NB4 (cell line): ENCODE data around the gene ITIH6.
A peak's percentile ranks its signal among the peaks of the same experiment; 100 is the strongest.

Source experiments
- DNase-seq: peaks from one replicate; pipeline ENCODE4 v3.0.0; 2010; ENCODE audit warnings: low read depth
- H3K4me3 ChIP-seq: one replicate; pipeline ENCODE4 v1.5.1; 2011; ENCODE audit warnings: mild to moderate bottlenecking, low read depth, low read length, moderate library complexity
- MAX ChIP-seq: IDR thresholded peaks from 2 replicates; pipeline ENCODE4 v1.6.1; 2011; ENCODE audit warnings: low read depth, low read length
- MYC ChIP-seq: IDR thresholded peaks from 2 replicates; pipeline ENCODE4 v1.6.1; 2011; ENCODE audit warnings: low read depth, low read length
- POLR2A ChIP-seq: IDR thresholded peaks from 2 replicates; pipeline ENCODE4 v1.6.1; 2011; ENCODE audit warnings: mild to moderate bottlenecking; ENCODE audit not compliant: insufficient read length; ENCODE audit errors: extremely low read depth
- TF ChIP-seq, protein P1 (sequence below): IDR thresholded peaks from one replicate; pipeline ENCODE4 v1.5.1; 2012; ENCODE audit warnings: low read depth, low read length

ITIH6 gene

GRCh38 chrX:54810532-54810931, 12.5 kb upstream of the ITIH6 start:
- H3K4me3 ChIP-seq = no peak overlapping the region
- DNase-seq = no peak
- TF ChIP-seq POLR2A = no peak
- TF ChIP-seq, protein P1, sequence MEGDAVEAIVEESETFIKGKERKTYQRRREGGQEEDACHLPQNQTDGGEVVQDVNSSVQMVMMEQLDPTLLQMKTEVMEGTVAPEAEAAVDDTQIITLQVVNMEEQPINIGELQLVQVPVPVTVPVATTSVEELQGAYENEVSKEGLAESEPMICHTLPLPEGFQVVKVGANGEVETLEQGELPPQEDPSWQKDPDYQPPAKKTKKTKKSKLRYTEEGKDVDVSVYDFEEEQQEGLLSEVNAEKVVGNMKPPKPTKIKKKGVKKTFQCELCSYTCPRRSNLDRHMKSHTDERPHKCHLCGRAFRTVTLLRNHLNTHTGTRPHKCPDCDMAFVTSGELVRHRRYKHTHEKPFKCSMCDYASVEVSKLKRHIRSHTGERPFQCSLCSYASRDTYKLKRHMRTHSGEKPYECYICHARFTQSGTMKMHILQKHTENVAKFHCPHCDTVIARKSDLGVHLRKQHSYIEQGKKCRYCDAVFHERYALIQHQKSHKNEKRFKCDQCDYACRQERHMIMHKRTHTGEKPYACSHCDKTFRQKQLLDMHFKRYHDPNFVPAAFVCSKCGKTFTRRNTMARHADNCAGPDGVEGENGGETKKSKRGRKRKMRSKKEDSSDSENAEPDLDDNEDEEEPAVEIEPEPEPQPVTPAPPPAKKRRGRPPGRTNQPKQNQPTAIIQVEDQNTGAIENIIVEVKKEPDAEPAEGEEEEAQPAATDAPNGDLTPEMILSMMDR = no peak

DNA sequence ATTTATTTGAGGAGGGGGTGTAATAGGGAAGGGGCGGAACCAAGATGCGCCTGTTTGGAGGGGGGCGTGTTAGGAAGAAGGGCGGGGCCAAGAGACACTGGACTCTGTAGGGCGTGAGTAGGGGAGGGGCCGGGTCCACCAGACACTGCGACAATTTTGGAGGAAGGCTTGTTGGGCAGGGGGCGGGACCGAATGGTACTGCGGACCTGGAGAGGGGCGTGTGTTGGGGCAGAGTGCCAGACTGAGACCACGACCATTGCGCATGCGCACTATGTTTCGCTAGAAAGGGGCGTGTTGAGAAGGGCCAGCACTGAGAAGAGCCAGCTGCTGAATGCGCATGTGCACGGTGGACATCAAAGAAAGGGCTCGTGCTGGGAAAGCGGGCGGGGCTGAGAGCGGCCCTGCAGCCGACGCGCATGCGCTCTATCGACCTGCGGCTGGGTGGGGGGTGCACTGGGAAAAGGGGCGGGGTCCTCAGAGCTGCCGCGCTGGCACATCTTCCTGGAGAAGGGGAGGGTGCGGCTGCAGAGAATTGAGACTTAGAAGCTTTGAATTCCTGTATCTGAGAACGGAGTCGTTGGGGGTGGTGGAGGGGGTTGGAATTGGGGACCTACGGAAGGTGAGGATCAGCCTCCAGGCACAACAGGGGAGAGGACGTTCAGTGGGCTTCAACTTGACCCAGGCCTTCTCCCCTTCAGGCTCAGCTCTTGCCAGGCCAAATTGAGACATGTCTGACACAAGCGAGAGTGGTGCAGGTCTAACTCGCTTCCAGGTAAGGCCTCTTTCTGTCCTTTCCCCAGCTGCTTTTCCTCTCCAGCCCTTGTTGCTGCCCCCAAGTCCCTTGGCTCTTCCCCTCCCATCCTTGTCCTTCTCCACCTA, 10.8 kb upstream of the ITIH6 start:
- TF ChIP-seq, protein P1 = no peak
- peak; percentile 32 for TF ChIP-seq POLR2A
- peak; percentile 89 for TF ChIP-seq MAX
- peak; percentile 62; the same call in 1 of the 2 replicates for TF ChIP-seq MYC

GRCh38 chrX:54808109-54808604, 10.1 kb upstream of the ITIH6 start:
- no peak for DNase-seq

More for the DNA sequence above, 10.8 kb upstream of the ITIH6 start:
- peak; percentile 92 for DNase-seq
- H3K4me3 ChIP-seq = peak overlapping the region; percentile 77

GRCh38 chrX:54807524-54808108, 9.6 kb upstream of the ITIH6 start, which contains the start of gene MAGED2:
MAGED2 (plus strand) TSS chrX:54807745; CDS start chrX:54809332, 1,587 bp downstream.
- TF ChIP-seq MAX (no peak), POLR2A (no peak), MYC (no peak)
- TF ChIP-seq, protein P1 = no peak
- H3K4me3 ChIP-seq = peak within 1 kb of the TSS; percentile 77
- DNase-seq = peak; percentile 26

More at GRCh38 chrX:54808109-54808604, 10.1 kb upstream of the ITIH6 start:
- TF ChIP-seq MAX = no peak
- peak overlapping the region; percentile 77 for H3K4me3 ChIP-seq

- DNase-seq = no peak
- TF ChIP-seq MYC (no peak), MAX (no peak), POLR2A (no peak)
- TF ChIP-seq, protein P1 = no peak
- no peak overlapping the region for H3K4me3 ChIP-seq
Measured at GRCh38 chrX:54799046-54799445, 991 bp upstream of the ITIH6 start.

DNA sequence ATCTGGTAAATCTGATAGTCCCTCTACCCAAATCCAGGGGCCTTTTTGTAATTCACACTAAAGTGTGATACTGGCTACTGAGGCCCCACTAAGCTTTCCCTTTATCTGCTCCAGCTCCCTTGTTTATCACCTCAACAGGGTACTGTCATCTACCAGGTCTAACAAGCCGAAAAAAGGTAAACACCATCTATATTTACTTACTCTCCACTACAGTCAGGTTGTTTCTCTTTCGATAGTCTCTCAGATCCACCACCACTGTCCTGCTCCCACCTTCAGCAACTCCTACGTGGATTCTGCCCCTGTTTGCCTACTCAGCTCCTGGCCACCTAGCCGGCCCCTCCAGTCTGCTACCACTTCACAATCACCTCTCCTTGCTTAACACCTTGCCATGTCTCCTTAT, 3.3 kb downstream of the ITIH6 start:
- DNase-seq = no peak
- no peak for TF ChIP-seq MYC
- TF ChIP-seq POLR2A = no peak
- TF ChIP-seq, protein P1 = no peak
- TF ChIP-seq MAX = no peak
- no peak overlapping the region for H3K4me3 ChIP-seq
